CD14-positive monocyte (primary cell): ENCODE data around the gene CDK6. TPM values are rescaled to one million over a fixed set of nuclear protein-coding genes. Genes with fewer than 3 reads are reported as not detected.

ENCODE experiments used
- DNase-seq, 3 donors: peaks; one replicate each; pipeline ENCODE4 v3.0.0-alpha.2; 2011 to 2022
- H2AFZ ChIP-seq: 2 replicates; pipeline ENCODE4 v1.6.0; 2012; ENCODE audit warnings: mild to moderate bottlenecking, low read depth, low read length, inconsistent platforms; ENCODE audit not compliant: insufficient read depth, poor library complexity, severe bottlenecking
- H3K27ac ChIP-seq, 2 donors: 1 replicate in 1 of 2; 2 replicates in 1 of 2; pipeline ENCODE4 v1.5.1; 2012 to 2013; ENCODE audit warnings: low read length in 2 of 2, control low read depth in 1 of 2, inconsistent platforms in 1 of 2, low read depth in 1 of 2, mild to moderate bottlenecking in 1 of 2
- H3K27me3 ChIP-seq, 2 donors: one replicate each; pipeline versions ENCODE4 v1.6.0 to v1.6.1; 2011 to 2013; ENCODE audit warnings: low read length in 2 of 2; ENCODE audit not compliant: control insufficient read depth in 2 of 2, insufficient read depth in 2 of 2
- H3K36me3 ChIP-seq, 2 donors: replicated peaks in 1 of 2; 1 replicate in 1 of 2; 2 replicates in 1 of 2; pipeline versions ENCODE4 v1.5.1 to v1.6.1; 2012 to 2013; ENCODE audit warnings: low read length in 2 of 2, control low read depth in 1 of 2, inconsistent platforms in 1 of 2, mild to moderate bottlenecking in 1 of 2; ENCODE audit not compliant: insufficient read depth in 2 of 2, control insufficient read depth in 1 of 2
- H3K4me1 ChIP-seq, 2 donors: 1 replicate in 1 of 2; 2 replicates in 1 of 2; pipeline versions ENCODE4 v1.5.1 to v1.6.1; 2012 to 2013; ENCODE audit warnings: low read length in 2 of 2, control low read depth in 1 of 2, inconsistent platforms in 1 of 2, mild to moderate bottlenecking in 1 of 2, moderate library complexity in 1 of 2; ENCODE audit not compliant: insufficient read depth in 2 of 2, control insufficient read depth in 1 of 2
- H3K4me2 ChIP-seq: replicated peaks from 2 replicates; pipeline ENCODE3; 2012; ENCODE audit warnings: low read length, moderate library complexity, mild to moderate bottlenecking; ENCODE audit not compliant: poor library complexity, severe bottlenecking; ENCODE audit errors: extremely low read depth
- H3K4me3 ChIP-seq, 3 experiments: fragments of 200-600 bp in 1 of 3; sonication (generic) in 1 of 3; replicated peaks in 1 of 3; 1 replicate in 2 of 3; 2 replicates in 1 of 3; pipeline ENCODE4 v1.5.1; 2011 to 2013; ENCODE audit warnings: low read length in 3 of 3, mild to moderate bottlenecking in 3 of 3, control low read depth in 2 of 3, low read depth in 2 of 3, inconsistent platforms in 1 of 3, moderate library complexity in 1 of 3
- H3K79me2 ChIP-seq: 2 replicates; pipeline ENCODE4 v1.6.0; 2012; ENCODE audit warnings: mild to moderate bottlenecking, control low read depth, inconsistent platforms, low read length, moderate library complexity; ENCODE audit not compliant: insufficient read depth
- H3K9ac ChIP-seq: 2 replicates; pipeline ENCODE4 v1.6.0; 2017; ENCODE audit warnings: low read length, mild to moderate bottlenecking; ENCODE audit not compliant: insufficient read depth, poor library complexity, severe bottlenecking
- H3K9me3 ChIP-seq, 2 donors: replicated peaks in 1 of 2; 1 replicate in 1 of 2; 2 replicates in 1 of 2; pipeline versions ENCODE4 v1.5.1 to v1.6.1; 2012 to 2013; ENCODE audit warnings: low read length in 2 of 2, control low read depth in 1 of 2; ENCODE audit not compliant: control insufficient read depth in 1 of 2, insufficient read depth in 1 of 2
- H4K20me1 ChIP-seq: 2 replicates; pipeline ENCODE4 v1.6.0; 2012; ENCODE audit warnings: mild to moderate bottlenecking, low read length, control low read depth, moderate library complexity; ENCODE audit not compliant: insufficient read depth
- H3K27ac Mint-ChIP-seq, 7 donors: one replicate each; pipeline ENCODE4 v1.8.0; 2020; ENCODE audit warnings: mild to moderate bottlenecking in 7 of 7, mixed read lengths in 7 of 7, moderate library complexity in 6 of 7, inconsistent platforms in 2 of 7
- H3K27me3 Mint-ChIP-seq, 3 donors: one replicate each; pipeline ENCODE4 v1.8.0; 2021 to 2022; ENCODE audit warnings: low read depth in 3 of 3, mild to moderate bottlenecking in 3 of 3, mixed read lengths in 3 of 3, moderate library complexity in 3 of 3, inconsistent platforms in 1 of 3
- H3K36me3 Mint-ChIP-seq, 2 donors: one replicate each; pipeline ENCODE4 v1.8.0; 2020; ENCODE audit warnings: mixed read lengths in 2 of 2, inconsistent platforms in 1 of 2, mild to moderate bottlenecking in 1 of 2
- H3K4me1 Mint-ChIP-seq: one replicate; pipeline ENCODE4 v1.8.0; 2020; ENCODE audit warnings: mild to moderate bottlenecking, mixed read lengths
- H3K4me3 Mint-ChIP-seq, 2 donors: one replicate each; pipeline ENCODE4 v1.8.0; 2020; ENCODE audit warnings: mild to moderate bottlenecking in 2 of 2, mixed read lengths in 2 of 2, moderate library complexity in 1 of 2
- H3K9me3 Mint-ChIP-seq, 7 donors: one replicate each; pipeline ENCODE4 v1.8.0; 2020 to 2022; ENCODE audit warnings: mixed read lengths in 7 of 7, mild to moderate bottlenecking in 6 of 7, moderate library complexity in 6 of 7, inconsistent platforms in 2 of 7
- whole genome bisulfite sequencing: methylation state at CpG from one replicate; pipeline ENCODE4 v1.1.5; 2013; ENCODE audit warnings: missing lambda C conversion rate; ENCODE audit not compliant: insufficient coverage; 5-methylcytosine and 5-hydroxymethylcytosine counted together
- intact Hi-C, 2 donors: fragments of 100-400 bp; cut with micrococcal nuclease; formaldehyde crosslinking; loops; one replicate each; pipeline versions ENCODE4 v1.15.0 to v1.15.1; 2023
- polyA plus RNA-seq, 3 donors: library from polyadenylated mRNA; depleted of rRNA in 1 of 3; unstranded in 2 of 3; stranded (reverse) in 1 of 3; fragments of 300-500 nt in 2 of 3; fragments of >200 nt in 1 of 3; fragmentation: Illumina TruSeq in 2 of 3; gene quantifications; 1 replicate in 2 of 3; 2 replicates in 1 of 3; pipeline ENCODE4 v1.2.3, GENCODE V29; 2012 to 2021
- TF ChIP-seq, protein P1 (sequence below): fragments of 200-600 bp; IDR thresholded peaks from one replicate; pipeline ENCODE4 v1.8.0; 2022; ENCODE audit warnings: antibody characterized with exemption, mild to moderate bottlenecking

Gene CDK6
- polyA plus RNA-seq, 3 donors, result 3.4 to 4.3 (median 3.8) TPM

DNA sequence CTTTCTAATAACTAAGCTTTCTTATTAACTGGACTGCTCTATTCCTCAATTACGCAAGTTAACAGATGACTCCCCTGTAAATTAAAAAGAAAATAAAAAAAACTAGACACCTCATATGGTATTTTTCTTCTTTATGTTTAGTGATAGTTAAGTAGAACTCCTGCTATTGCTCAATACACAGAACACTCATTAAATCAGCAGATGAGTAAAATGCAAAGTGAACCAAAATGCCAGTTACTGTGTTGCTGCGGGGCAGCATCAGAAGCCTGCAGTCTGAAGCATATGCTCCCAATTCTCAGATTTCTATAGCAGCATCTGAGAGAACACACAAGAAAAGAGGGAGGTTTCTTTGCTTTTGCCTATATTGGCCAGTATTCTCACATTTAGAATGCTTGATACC lies 28.4 kb downstream of the CDK6 start:
- H3K27ac Mint-ChIP-seq, result no peak overlapping the region
- H3K36me3 Mint-ChIP-seq, result no peaks in the 10 kb centered on the region
- Histone ChIP-seq H4K20me1 (no peaks in the 10 kb centered on the region), H3K4me3 (no peak overlapping the region), H3K79me2 (peaks cover 82% of the 10 kb centered on the region), H3K36me3 (no peaks in the 10 kb centered on the region), H2AFZ (no peak overlapping the region), H3K9me3 (no peaks in the 10 kb centered on the region), H3K4me1 (peaks cover 10 to 20% of the 10 kb centered on the region in 2 donors), H3K9ac (no peak overlapping the region), H3K27me3 (no peaks in the 10 kb centered on the region), H3K27ac (no peak overlapping the region), H3K4me2 (no peak overlapping the region)
- H3K4me3 Mint-ChIP-seq, result no peak overlapping the region
- TF ChIP-seq, protein P1, sequence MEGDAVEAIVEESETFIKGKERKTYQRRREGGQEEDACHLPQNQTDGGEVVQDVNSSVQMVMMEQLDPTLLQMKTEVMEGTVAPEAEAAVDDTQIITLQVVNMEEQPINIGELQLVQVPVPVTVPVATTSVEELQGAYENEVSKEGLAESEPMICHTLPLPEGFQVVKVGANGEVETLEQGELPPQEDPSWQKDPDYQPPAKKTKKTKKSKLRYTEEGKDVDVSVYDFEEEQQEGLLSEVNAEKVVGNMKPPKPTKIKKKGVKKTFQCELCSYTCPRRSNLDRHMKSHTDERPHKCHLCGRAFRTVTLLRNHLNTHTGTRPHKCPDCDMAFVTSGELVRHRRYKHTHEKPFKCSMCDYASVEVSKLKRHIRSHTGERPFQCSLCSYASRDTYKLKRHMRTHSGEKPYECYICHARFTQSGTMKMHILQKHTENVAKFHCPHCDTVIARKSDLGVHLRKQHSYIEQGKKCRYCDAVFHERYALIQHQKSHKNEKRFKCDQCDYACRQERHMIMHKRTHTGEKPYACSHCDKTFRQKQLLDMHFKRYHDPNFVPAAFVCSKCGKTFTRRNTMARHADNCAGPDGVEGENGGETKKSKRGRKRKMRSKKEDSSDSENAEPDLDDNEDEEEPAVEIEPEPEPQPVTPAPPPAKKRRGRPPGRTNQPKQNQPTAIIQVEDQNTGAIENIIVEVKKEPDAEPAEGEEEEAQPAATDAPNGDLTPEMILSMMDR, result no peak
- no peak for DNase-seq
- no peaks in the 10 kb centered on the region for H3K27me3 Mint-ChIP-seq
- intact Hi-C loops, result no loop called here
- no peaks in the 10 kb centered on the region for H3K9me3 Mint-ChIP-seq
- H3K4me1 Mint-ChIP-seq, result peaks cover 15% of the 10 kb centered on the region
- no CpG with 5 or more reads among the region's 2 CpGs for WGBS

GRCh38 chr7:92806496-92806895 lies 29.9 kb downstream of the CDK6 start:
- no peak for DNase-seq
- H3K4me1 ChIP-seq, result peaks cover 10 to 20% of the 10 kb centered on the region in 2 donors
- no peak overlapping the region for H3K4me3 Mint-ChIP-seq
- WGBS, result 79% methylated on average over 4 of the region's 6 CpGs
- H3K36me3 Mint-ChIP-seq, result no peaks in the 10 kb centered on the region
- H3K79me2 ChIP-seq, result peaks cover 74% of the 10 kb centered on the region
- no peak overlapping the region for H3K4me2 ChIP-seq
- H3K27me3 ChIP-seq, result no peaks in the 10 kb centered on the region
- no peak overlapping the region for H3K9ac ChIP-seq
- H3K27ac ChIP-seq, result no peak overlapping the region
- intact Hi-C loops, result no loop called here
- no peaks in the 10 kb centered on the region for H3K9me3 Mint-ChIP-seq
- no peak overlapping the region for H3K27ac Mint-ChIP-seq
- H3K9me3 ChIP-seq, result no peaks in the 10 kb centered on the region
- TF ChIP-seq, protein P1, result no peak
- H3K27me3 Mint-ChIP-seq, result no peaks in the 10 kb centered on the region
- H2AFZ ChIP-seq, result no peak overlapping the region
- H3K4me1 Mint-ChIP-seq, result peaks cover 15% of the 10 kb centered on the region
- H4K20me1 ChIP-seq, result no peaks in the 10 kb centered on the region
- no peak overlapping the region for H3K4me3 ChIP-seq
- H3K36me3 ChIP-seq, result no peaks in the 10 kb centered on the region
